K562 (cell line): Measurements from ENCODE around the gene NRDE2. TPM values are rescaled to one million over a fixed set of nuclear protein-coding genes. Genes with fewer than 3 reads are reported as not detected.

Source experiments
- ATAC-seq: fragments of 200-7000 bp; cut with Tn5 transposase; 3 replicates; pipeline ENCODE4 v1.9.1; 2020; ENCODE audit warnings: moderate library complexity
- BruUV-seq: library from RNA; stranded (reverse); fragments of 400-500 nt; replicated peaks from 2 replicates; lab custom pipeline; 2021; lab: Mats Ljungman, UMichigan
- CTCF ChIA-PET: fragments of 300-600 bp; formaldehyde crosslinking; extraction: SDS; loops from one replicate; lab custom pipeline; 2021; ENCODE audit warnings: low intra/inter-chr PET ratio; lab: Yijun Ruan, JAX
- POLR2A ChIA-PET: fragments of 300-600, 350-650 bp; sonication (Branson Sonifier 250); formaldehyde crosslinking; extraction: SDS; loops from one replicate; lab custom pipeline; 2021; ENCODE audit warnings: antibody characterized with exemption, inconsistent platforms; lab: Yijun Ruan, JAX
- DNase-seq, 4 experiments: peaks; one replicate each; pipeline versions ENCODE4 v3.0.0 to v3.0.0-alpha.2; 2011 to 2018; ENCODE audit warnings: low spot score in 3 of 4, mixed read lengths in 3 of 4; ENCODE audit errors: extremely low read depth in 1 of 4
- FAIRE-seq: peaks from 2 replicates; lab custom pipeline; 2011; peaks lifted over from hg19 to GRCh38; lab: Jason Lieb, UNC
- H2AFZ ChIP-seq: 2 replicates; pipeline ENCODE4 v1.6.0; 2011; ENCODE audit warnings: low read depth, low read length, control low read depth, inconsistent platforms
- H3K27ac ChIP-seq: fragments of 200-600 bp; 3 replicates; pipeline ENCODE4 v1.8.0; 2011; ENCODE audit warnings: low read depth, mild to moderate bottlenecking, control low read depth, inconsistent platforms, low read length, moderate library complexity, mixed read lengths; ENCODE audit errors: extremely low read depth
- H3K27me3 ChIP-seq, 2 experiments: fragments of 300-600 bp in 1 of 2; 2 replicates in 1 of 2; 3 replicates in 1 of 2; pipeline versions ENCODE4 v1.6.0 to v1.8.0; 2011; ENCODE audit warnings: inconsistent platforms in 2 of 2, low read length in 2 of 2, mild to moderate bottlenecking in 1 of 2, mixed read lengths in 1 of 2, moderate library complexity in 1 of 2; ENCODE audit not compliant: control insufficient read depth in 2 of 2, insufficient read depth in 2 of 2
- H3K36me3 ChIP-seq: fragments of 300-600 bp; 3 replicates; pipeline ENCODE4 v1.8.0; 2011; ENCODE audit warnings: mild to moderate bottlenecking, low read length, inconsistent platforms; ENCODE audit not compliant: control insufficient read depth, insufficient read depth
- H3K4me1 ChIP-seq, 2 experiments: fragments of 200-600 bp in 1 of 2; replicated peaks in 1 of 2; 2 replicates in 1 of 2; 3 replicates in 1 of 2; pipeline versions ENCODE4 v1.5.1 to v1.8.0; 2011; ENCODE audit warnings: inconsistent platforms in 2 of 2, low read length in 2 of 2, mild to moderate bottlenecking in 1 of 2, mixed read lengths in 1 of 2, moderate library complexity in 1 of 2; ENCODE audit not compliant: control insufficient read depth in 2 of 2, insufficient read depth in 2 of 2
- H3K4me2 ChIP-seq: 2 replicates; pipeline ENCODE4 v1.6.1; 2011; ENCODE audit warnings: low read length, control low read depth, inconsistent platforms, mixed read lengths; ENCODE audit not compliant: insufficient read depth
- H3K4me3 ChIP-seq: fragments of 200-600 bp; sonication (generic), shearing (Covaris generic); 2 replicates; pipeline ENCODE4 v1.5.1; 2016; ENCODE audit warnings: control low read depth, inconsistent platforms
- H3K79me2 ChIP-seq: fragments of 200-600 bp; 3 replicates; pipeline ENCODE4 v1.8.0; 2011; ENCODE audit warnings: low read length, inconsistent platforms; ENCODE audit not compliant: control insufficient read depth, insufficient read depth
- H3K9ac ChIP-seq, 2 experiments: 2 replicates each; pipeline versions ENCODE4 v1.6.0 to v1.6.1; 2011; ENCODE audit warnings: low read depth in 2 of 2, low read length in 2 of 2, control low read depth in 1 of 2, inconsistent platforms in 1 of 2, mild to moderate bottlenecking in 1 of 2, mixed read lengths in 1 of 2; ENCODE audit not compliant: insufficient read depth in 1 of 2
- H3K9me1 ChIP-seq: one replicate; pipeline ENCODE4 v1.6.0; 2011; ENCODE audit warnings: inconsistent platforms, mild to moderate bottlenecking, low read length, moderate library complexity; ENCODE audit not compliant: control insufficient read depth, insufficient read depth
- H3K9me3 ChIP-seq: replicated peaks from 2 replicates; pipeline ENCODE4 v1.5.1; 2011; ENCODE audit warnings: low read depth, low read length, inconsistent platforms; ENCODE audit not compliant: control insufficient read depth, insufficient read depth
- H4K20me1 ChIP-seq: replicated peaks from 2 replicates; pipeline ENCODE4 v1.6.1; 2011; ENCODE audit warnings: low read length, inconsistent platforms, mixed read lengths; ENCODE audit not compliant: control insufficient read depth, insufficient read depth
- CREM ChIP-seq: IDR thresholded peaks from 2 replicates; pipeline ENCODE4 v1.6.1; 2014; ENCODE audit warnings: antibody characterized with exemption, low read depth
- CTBP1 ChIP-seq: fragments of 450-650 bp; IDR thresholded peaks from 2 replicates; pipeline ENCODE4 v1.6.1; 2016; ENCODE audit warnings: borderline replicate concordance
- HDGF ChIP-seq: fragments of 450-650 bp; IDR thresholded peaks from 2 replicates; pipeline ENCODE4 v1.6.1; 2016
- MYNN ChIP-seq, 2 experiments: sonication (generic); formaldehyde crosslinking in 1 of 2; IDR thresholded peaks; 2 replicates each; pipeline versions ENCODE4 v1.5.0 to v1.6.1; 2016 to 2020; ENCODE audit warnings: antibody characterized with exemption in 1 of 2, missing genetic modification reagents in 1 of 2
- ZNF431 ChIP-seq: sonication (generic); formaldehyde crosslinking; IDR thresholded peaks from 2 replicates; pipeline ENCODE4 v1.8.0; 2022; ENCODE audit warnings: mild to moderate bottlenecking, missing genetic modification reagents
- ZNF592 ChIP-seq: fragments of 450-650 bp; IDR thresholded peaks from 2 replicates; pipeline ENCODE4 v1.6.1; 2017; ENCODE audit warnings: antibody characterized with exemption, mild to moderate bottlenecking
- ZNF668 ChIP-seq: fragments of 250-450 bp; sonication (Bioruptor Pico); IDR thresholded peaks from 2 replicates; pipeline ENCODE4 v1.8.0; 2022; ENCODE audit warnings: mild to moderate bottlenecking, inconsistent platforms
- ZNF717 ChIP-seq: fragments of 250-450 bp; sonication (Bioruptor Pico); IDR thresholded peaks from 2 replicates; pipeline ENCODE4 v1.5.0; 2021
- WGBS: fragments of 100-300 bp; shearing (Covaris generic); methylation state at CpG from one replicate; pipeline ENCODE4 v1.1.6; 2016; ENCODE audit warnings: low coverage, mixed read lengths; ENCODE audit not compliant: insufficient coverage; ENCODE audit errors: missing lambda C conversion rate; 5-methylcytosine and 5-hydroxymethylcytosine counted together
- in situ Hi-C: fragments of 300-500 bp; cut with MboI; formaldehyde crosslinking; loops from 4 replicates; pipeline ENCODE4 v1.15.0; 2018; ENCODE audit warnings: inconsistent platforms, mixed read lengths
- intact Hi-C: fragments of 100-400 bp; cut with micrococcal nuclease; formaldehyde crosslinking; loops from 2 replicates; pipeline ENCODE4 v1.14.2; 2022
- polyA plus RNA-seq, 8 experiments: library from polyadenylated mRNA; depleted of rRNA in 4 of 8; stranded (reverse) in 5 of 8; unstranded in 3 of 8; fragments of >200 nt; fragmentation: Nextera tagmentation in 2 of 8; fragmentation: Illumina TruSeq in 1 of 8; extraction: Ambion mirVana in 2 of 8; extraction: Trizol in 1 of 8; gene quantifications; 2 replicates each; pipeline versions ENCODE4 v1.2.1 to v1.2.3, GENCODE V29; 2011 to 2014; ENCODE audit warnings: inconsistent platforms in 1 of 8, missing spikeins in 1 of 8
- total RNA-seq, 7 experiments: library from RNA; depleted of rRNA in 6 of 7; stranded (reverse); fragments of >200 nt in 6 of 7; fragmentation: Illumina TruSeq in 2 of 7; extraction: Trizol in 2 of 7; gene quantifications; 2 replicates each; pipeline versions ENCODE4 v1.2.1 to v1.2.3, GENCODE V29; 2011 to 2021; ENCODE audit warnings: low replicate concordance in 1 of 7
- TF ChIP-seq, protein P1 (sequence below), 2 experiments: fragments of 450-650 bp; IDR thresholded peaks; 2 replicates each; pipeline ENCODE4 v1.6.1; 2018; ENCODE audit warnings: mild to moderate bottlenecking in 2 of 2, low read depth in 1 of 2; ENCODE audit not compliant: partially characterized antibody in 2 of 2
- TF ChIP-seq, protein P2 (sequence below): fragments of 450-650 bp; formaldehyde crosslinking; IDR thresholded peaks from 2 replicates; pipeline ENCODE4 v1.4.0; 2022; ENCODE audit warnings: missing genetic modification characterization
- TF ChIP-seq, protein P3 (sequence below): fragments of 250-450 bp; sonication (Bioruptor Pico); IDR thresholded peaks from 2 replicates; pipeline ENCODE4 v1.8.0; 2021; ENCODE audit warnings: mild to moderate bottlenecking, moderate library complexity

The NRDE2 gene
- total and polyA plus RNA-seq, 9 of the 15 experiments (the other 6 are each of a cell fraction or from before 2014, with no cell fraction given): 3.3 to 15.0 (median 8.4) TPM

- TF ChIP-seq ZNF592: 0 out of 2 replicates have a peak, but pooled peaks have one; percentile 26
Observed at GRCh38 chr14:90378249-90378648, 46.5 kb upstream of the NRDE2 start (continued).

DNA sequence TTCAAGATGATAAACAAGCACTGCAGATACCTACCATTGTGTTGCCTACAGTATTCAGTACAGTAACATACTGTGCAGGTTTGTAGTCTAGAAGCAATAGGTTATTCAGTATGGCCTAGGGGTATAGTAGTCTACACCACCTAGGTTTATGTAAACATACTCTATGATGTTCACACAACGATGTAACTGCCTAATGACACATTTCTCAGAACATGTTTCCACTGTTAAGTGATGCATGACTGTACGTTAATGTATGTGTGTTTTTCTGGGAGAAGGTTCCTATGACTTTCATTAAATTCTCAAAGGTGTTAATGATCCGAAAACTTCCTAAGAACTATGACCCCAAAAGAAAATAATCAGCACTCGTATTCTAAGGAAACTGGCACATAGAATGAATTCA, 44.2 kb upstream of the NRDE2 start:
- Histone ChIP-seq H3K9ac (no peak overlapping the region), H3K4me3 (no peak overlapping the region), H2AFZ (no peak overlapping the region), H3K36me3 (no peaks in the 10 kb centered on the region), H3K79me2 (no peaks in the 10 kb centered on the region), H3K9me3 (no peaks in the 10 kb centered on the region), H3K27ac (no peak overlapping the region), H3K4me1 (peaks cover 12 to 13% of the 10 kb centered on the region in 2 experiments; a peak in 4 of 5 replicates), H3K27me3 (no peaks in the 10 kb centered on the region), H3K4me2 (no peak overlapping the region), H3K9me1 (no peaks in the 10 kb centered on the region), H4K20me1 (no peaks in the 10 kb centered on the region)
- FAIRE-seq (no peak), ATAC-seq (no peak), DNase-seq (no peak)
- 36% methylated on average over 4 of the region's 4 CpGs for WGBS
- BruUV-seq: no TSS peak
- ChIA-PET CTCF (no interaction called here), POLR2A (no interaction called here)
- in situ Hi-C loops (no loop called here), intact Hi-C loops (no loop called here)
- no peak for TF ChIP-seq ZNF668 (CRISPR knock-in tag)
- TF ChIP-seq, protein P1, sequence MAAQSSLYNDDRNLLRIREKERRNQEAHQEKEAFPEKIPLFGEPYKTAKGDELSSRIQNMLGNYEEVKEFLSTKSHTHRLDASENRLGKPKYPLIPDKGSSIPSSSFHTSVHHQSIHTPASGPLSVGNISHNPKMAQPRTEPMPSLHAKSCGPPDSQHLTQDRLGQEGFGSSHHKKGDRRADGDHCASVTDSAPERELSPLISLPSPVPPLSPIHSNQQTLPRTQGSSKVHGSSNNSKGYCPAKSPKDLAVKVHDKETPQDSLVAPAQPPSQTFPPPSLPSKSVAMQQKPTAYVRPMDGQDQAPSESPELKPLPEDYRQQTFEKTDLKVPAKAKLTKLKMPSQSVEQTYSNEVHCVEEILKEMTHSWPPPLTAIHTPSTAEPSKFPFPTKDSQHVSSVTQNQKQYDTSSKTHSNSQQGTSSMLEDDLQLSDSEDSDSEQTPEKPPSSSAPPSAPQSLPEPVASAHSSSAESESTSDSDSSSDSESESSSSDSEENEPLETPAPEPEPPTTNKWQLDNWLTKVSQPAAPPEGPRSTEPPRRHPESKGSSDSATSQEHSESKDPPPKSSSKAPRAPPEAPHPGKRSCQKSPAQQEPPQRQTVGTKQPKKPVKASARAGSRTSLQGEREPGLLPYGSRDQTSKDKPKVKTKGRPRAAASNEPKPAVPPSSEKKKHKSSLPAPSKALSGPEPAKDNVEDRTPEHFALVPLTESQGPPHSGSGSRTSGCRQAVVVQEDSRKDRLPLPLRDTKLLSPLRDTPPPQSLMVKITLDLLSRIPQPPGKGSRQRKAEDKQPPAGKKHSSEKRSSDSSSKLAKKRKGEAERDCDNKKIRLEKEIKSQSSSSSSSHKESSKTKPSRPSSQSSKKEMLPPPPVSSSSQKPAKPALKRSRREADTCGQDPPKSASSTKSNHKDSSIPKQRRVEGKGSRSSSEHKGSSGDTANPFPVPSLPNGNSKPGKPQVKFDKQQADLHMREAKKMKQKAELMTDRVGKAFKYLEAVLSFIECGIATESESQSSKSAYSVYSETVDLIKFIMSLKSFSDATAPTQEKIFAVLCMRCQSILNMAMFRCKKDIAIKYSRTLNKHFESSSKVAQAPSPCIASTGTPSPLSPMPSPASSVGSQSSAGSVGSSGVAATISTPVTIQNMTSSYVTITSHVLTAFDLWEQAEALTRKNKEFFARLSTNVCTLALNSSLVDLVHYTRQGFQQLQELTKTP (IDR thresholded peaks at IDR 0.05; ENCODE audit: low read depth in 1 of 2, partially characterized antibody in 2 of 2): no peak
- TF ChIP-seq, protein P2, sequence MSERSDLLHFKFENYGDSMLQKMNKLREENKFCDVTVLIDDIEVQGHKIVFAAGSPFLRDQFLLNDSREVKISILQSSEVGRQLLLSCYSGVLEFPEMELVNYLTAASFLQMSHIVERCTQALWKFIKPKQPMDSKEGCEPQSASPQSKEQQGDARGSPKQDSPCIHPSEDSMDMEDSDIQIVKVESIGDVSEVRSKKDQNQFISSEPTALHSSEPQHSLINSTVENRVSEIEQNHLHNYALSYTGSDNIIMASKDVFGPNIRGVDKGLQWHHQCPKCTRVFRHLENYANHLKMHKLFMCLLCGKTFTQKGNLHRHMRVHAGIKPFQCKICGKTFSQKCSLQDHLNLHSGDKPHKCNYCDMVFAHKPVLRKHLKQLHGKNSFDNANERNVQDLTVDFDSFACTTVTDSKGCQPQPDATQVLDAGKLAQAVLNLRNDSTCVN (CRISPR knock-in tag): no peak
- TF ChIP-seq, protein P3, sequence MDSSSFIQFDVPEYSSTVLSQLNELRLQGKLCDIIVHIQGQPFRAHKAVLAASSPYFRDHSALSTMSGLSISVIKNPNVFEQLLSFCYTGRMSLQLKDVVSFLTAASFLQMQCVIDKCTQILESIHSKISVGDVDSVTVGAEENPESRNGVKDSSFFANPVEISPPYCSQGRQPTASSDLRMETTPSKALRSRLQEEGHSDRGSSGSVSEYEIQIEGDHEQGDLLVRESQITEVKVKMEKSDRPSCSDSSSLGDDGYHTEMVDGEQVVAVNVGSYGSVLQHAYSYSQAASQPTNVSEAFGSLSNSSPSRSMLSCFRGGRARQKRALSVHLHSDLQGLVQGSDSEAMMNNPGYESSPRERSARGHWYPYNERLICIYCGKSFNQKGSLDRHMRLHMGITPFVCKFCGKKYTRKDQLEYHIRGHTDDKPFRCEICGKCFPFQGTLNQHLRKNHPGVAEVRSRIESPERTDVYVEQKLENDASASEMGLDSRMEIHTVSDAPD: no peak
- no peak for TF ChIP-seq MYNN (IDR thresholded peaks at IDR 0.05)
- TF ChIP-seq MYNN (CRISPR knock-in tag; IDR thresholded peaks at IDR 0.05): no peak
- TF ChIP-seq HDGF: no peak
- TF ChIP-seq ZNF717 (CRISPR knock-in tag): no peak
- no peak for TF ChIP-seq ZNF431
- TF ChIP-seq CREM: no peak
- no peak for TF ChIP-seq CTBP1
